Aorta (tissue), 5 donors: ENCODE results near the gene KRTAP10-9. TPM values are rescaled to one million over a fixed set of nuclear protein-coding genes. Genes with fewer than 3 reads are reported as not detected.
A peak's percentile ranks its signal among the peaks of the same experiment; 100 is the strongest.
"Not testable (repeated sequence)": the region's sequence is repeated elsewhere in the genome, so short reads cannot be mapped to it uniquely, and the experiment has no call there.

ENCODE experiments used
- ATAC-seq: fragments of 200-7000 bp; cut with Tn5 transposase; one replicate; pipeline ENCODE4 v1.9.1; 2022; ENCODE audit warnings: moderate library complexity; ENCODE audit not compliant: low FRiP score
- DNase-seq, 2 donors: peaks; one replicate each; pipeline ENCODE4 v3.0.0-alpha.2; 2020
- H3K27ac ChIP-seq, 2 donors: one replicate each; pipeline ENCODE4 v1.5.1; 2013; ENCODE audit warnings: low read length in 2 of 2, mild to moderate bottlenecking in 2 of 2, moderate library complexity in 2 of 2, control low read depth in 1 of 2, inconsistent platforms in 1 of 2, low read depth in 1 of 2
- H3K27me3 ChIP-seq, 2 donors: one replicate each; pipeline ENCODE4 v1.6.1; 2013; ENCODE audit warnings: control low read depth in 1 of 2, low read length in 1 of 2, mild to moderate bottlenecking in 1 of 2, moderate library complexity in 1 of 2; ENCODE audit not compliant: insufficient read depth in 2 of 2, control insufficient read depth in 1 of 2
- H3K36me3 ChIP-seq, 2 donors: one replicate each; pipeline ENCODE4 v1.6.1; 2013; ENCODE audit warnings: control low read depth in 1 of 2, low read length in 1 of 2, mild to moderate bottlenecking in 1 of 2; ENCODE audit not compliant: insufficient read depth in 2 of 2, control insufficient read depth in 1 of 2
- H3K4me1 ChIP-seq, 2 donors: one replicate each; pipeline ENCODE4 v1.6.1; 2013; ENCODE audit warnings: low read length in 2 of 2, control low read depth in 1 of 2, mild to moderate bottlenecking in 1 of 2, moderate library complexity in 1 of 2; ENCODE audit not compliant: insufficient read depth in 2 of 2, control insufficient read depth in 1 of 2
- H3K4me3 ChIP-seq, 2 donors: one replicate each; pipeline ENCODE4 v1.5.1; 2013; ENCODE audit warnings: low read length in 2 of 2, control low read depth in 1 of 2, mild to moderate bottlenecking in 1 of 2
- H3K9me3 ChIP-seq: one replicate; pipeline ENCODE4 v1.6.1; 2013; ENCODE audit warnings: mild to moderate bottlenecking, low read length; ENCODE audit not compliant: control insufficient read depth
- WGBS, 2 donors: extraction: QIAGEN DNeasy Blood & Tissue Kit; methylation state at CpG; one replicate each; pipeline ENCODE4 v1.1.7; 2013; 5-methylcytosine and 5-hydroxymethylcytosine counted together
- intact Hi-C, 2 donors: fragments of 100-400 bp; cut with DNase I; formaldehyde crosslinking; loops; one replicate each; pipeline versions ENCODE4 v1.14.2 to v1.15.0; 2022
- polyA plus RNA-seq, 2 donors: library from polyadenylated mRNA; stranded (reverse); fragments of 200-250 nt; gene quantifications; one replicate each; pipeline ENCODE4 v1.2.3, GENCODE V29; 2013
- total RNA-seq, 2 donors: library from RNA; stranded (reverse); fragmentation: NEBNext Ultra II Directional; extraction: Animal tissue kit (Norgen Biotek cat#: 25700); gene quantifications; one replicate each; pipeline ENCODE4 v1.2.1, GENCODE V29; 2021
- donor health status: healthy with polysubstance abuse.
- donor health status: Bipolar disorder and iron deficiency.
- donor health status: DM: no; HTN: no; CAD: no.
- donor health status: DM: no; HTN: no; CAD: no.
- donor health status: DM: yes; HTN: yes; CAD: no.

Gene KRTAP10-9
- total and polyA plus RNA-seq, 4 donors: not detected

- Histone ChIP-seq H3K4me3 (no peak overlapping the region), H3K4me1 (no peaks in the 10 kb centered on the region), H3K27me3 (no peaks in the 10 kb centered on the region), H3K36me3 (no peaks in the 10 kb centered on the region), H3K27ac (no peak overlapping the region), H3K9me3 (peaks cover 4% of the 10 kb centered on the region)
- intact Hi-C loops: no loop called here
- WGBS, 2 donors: 86 to 87% methylated on average over 23 of the region's 23 CpGs
- DNase-seq (no peak), ATAC-seq (no peak)
Observed at GRCh38 chr21:44601596-44602462, 25.1 kb upstream of the KRTAP10-9 start.

- no peak overlapping the region for H3K27ac ChIP-seq
- peaks cover 4% of the 10 kb centered on the region for H3K9me3 ChIP-seq
- no peaks in the 10 kb centered on the region for H3K36me3 ChIP-seq
- H3K4me3 ChIP-seq: no peak overlapping the region
- no peaks in the 10 kb centered on the region for H3K27me3 ChIP-seq
- ATAC-seq (peak; percentile 19), DNase-seq (no peak)
- intact Hi-C loops: no loop called here
- H3K4me1 ChIP-seq: no peaks in the 10 kb centered on the region
- 86 to 87% methylated on average over 20 to 21 of the region's 21 CpGs for WGBS, 2 donors
Observed at GRCh38 chr21:44602463-44602850, 24.4 kb upstream of the KRTAP10-9 start.

- no peak for ATAC-seq
- intact Hi-C loops: no loop called here
- Histone ChIP-seq H3K9me3 (peaks cover 4% of the 10 kb centered on the region), H3K27ac (no peak overlapping the region), H3K27me3 (no peaks in the 10 kb centered on the region), H3K4me3 (no peak overlapping the region), H3K36me3 (no peaks in the 10 kb centered on the region), H3K4me1 (no peaks in the 10 kb centered on the region)
- 60 to 62% methylated on average over 17 of the region's 17 CpGs for WGBS, 2 donors
- DNase-seq: no peak
Observed at GRCh38 chr21:44603109-44603875, 23.6 kb upstream of the KRTAP10-9 start.

GRCh38 chr21:44603911-44604310 is 23.0 kb upstream of the KRTAP10-9 start:
- no peak overlapping the region for H3K4me3 ChIP-seq
- no peaks in the 10 kb centered on the region for H3K36me3 ChIP-seq
- peaks cover 4% of the 10 kb centered on the region for H3K9me3 ChIP-seq
- no peaks in the 10 kb centered on the region for H3K27me3 ChIP-seq
- no peak overlapping the region for H3K27ac ChIP-seq
- 89 to 92% methylated on average over 8 of the region's 8 CpGs for WGBS, 2 donors
- H3K4me1 ChIP-seq: no peaks in the 10 kb centered on the region
- intact Hi-C loops: no loop called here
- DNase-seq (no peak), ATAC-seq (no peak)

GRCh38 chr21:44606495-44606894 is 20.4 kb upstream of the KRTAP10-9 start:
- Histone ChIP-seq H3K4me1 (no peaks in the 10 kb centered on the region), H3K36me3 (no peaks in the 10 kb centered on the region)
- intact Hi-C loops: no loop called here

GRCh38 chr21:44609193-44609592 is 17.7 kb upstream of the KRTAP10-9 start:
- ATAC-seq (no peak), DNase-seq (no peak)
- intact Hi-C loops: no loop called here
- H3K27ac ChIP-seq: no peak overlapping the region
- H3K9me3 ChIP-seq: peaks cover 3% of the 10 kb centered on the region
- H3K36me3 ChIP-seq: no peaks in the 10 kb centered on the region
- H3K4me1 ChIP-seq: no peaks in the 10 kb centered on the region
- H3K27me3 ChIP-seq: no peaks in the 10 kb centered on the region
- no peak overlapping the region for H3K4me3 ChIP-seq

More at GRCh38 chr21:44606495-44606894, 20.4 kb upstream of the KRTAP10-9 start:
- peaks cover 4% of the 10 kb centered on the region for H3K9me3 ChIP-seq
- DNase-seq (no peak), ATAC-seq (no peak)
- WGBS, 2 donors: 77 to 82% methylated on average over 4 of the region's 4 CpGs
- no peak overlapping the region for H3K27ac ChIP-seq
- no peaks in the 10 kb centered on the region for H3K27me3 ChIP-seq
- H3K4me3 ChIP-seq: no peak overlapping the region

- H3K27me3 ChIP-seq, H3K4me1 ChIP-seq, ATAC-seq, H3K4me3 ChIP-seq, DNase-seq, intact Hi-C loops, H3K36me3 ChIP-seq, H3K9me3 ChIP-seq, H3K27ac ChIP-seq: not testable (repeated sequence)
- 94 to 97% methylated on average over 7 of the region's 7 CpGs for WGBS, 2 donors
Observed at GRCh38 chr21:44610157-44610843, 16.6 kb upstream of the KRTAP10-9 start.

GRCh38 chr21:44611551-44611950 is 15.3 kb upstream of the KRTAP10-9 start:
- intact Hi-C loops: no loop called here
- Histone ChIP-seq H3K4me3 (no peak overlapping the region), H3K4me1 (no peaks in the 10 kb centered on the region), H3K27me3 (no peaks in the 10 kb centered on the region), H3K9me3 (peaks cover 3% of the 10 kb centered on the region), H3K36me3 (no peaks in the 10 kb centered on the region), H3K27ac (no peak overlapping the region)
- no peak for DNase-seq
- WGBS, 2 donors: 90 to 91% methylated on average over 4 of the region's 4 CpGs
- ATAC-seq: no peak
